Measurements from ENCODE around the gene MACROD2. TPM values are rescaled to one million over a fixed set of nuclear protein-coding genes. Genes with fewer than 3 reads are reported as not detected.

Gene MACROD2
- total and polyA plus RNA-seq, 2 of the 4 experiments (the other 2 are of a cell fraction), result not detected

- POLR2A ChIA-PET (ENCODE audit: unreplicated experiment), result no interaction called here
- Histone ChIP-seq H3K14ac (replicated peaks; ENCODE audit: low read depth, low read length) (no peak overlapping the region), H4K8ac (ENCODE audit: low read depth in 2 of 2, low read length in 2 of 2) (no peak overlapping the region), H4K91ac (ENCODE audit: insufficient read depth, low read depth, low read length) (no peak overlapping the region), H3K18ac (ENCODE audit: low read depth, low read length) (no peak overlapping the region), H2AK5ac (ENCODE audit: low read depth, low read length) (no peak overlapping the region), H3K9ac (ENCODE audit: low read depth, low read length) (no peak overlapping the region), H3K79me1 (ENCODE audit: low read depth in 1 of 2, low read length in 2 of 2) (no peaks in the 10 kb centered on the region), H3K27ac (ENCODE audit: insufficient read depth, low read length) (no peak overlapping the region), H3K4me1 (ENCODE audit: control insufficient read depth, insufficient read depth, low read length) (no peaks in the 10 kb centered on the region), H3K27me3 (ENCODE audit: control insufficient read depth, insufficient read depth, low read length) (no peaks in the 10 kb centered on the region), H3K4me3 (ENCODE audit: insufficient read depth, low read depth, low read length) (no peak overlapping the region), H2BK15ac (ENCODE audit: low read depth, low read length) (no peak overlapping the region), H3K23ac (ENCODE audit: low read depth, low read length) (no peak overlapping the region), H3K4me2 (ENCODE audit: low read depth, low read length) (no peak overlapping the region), H3K36me3 (ENCODE audit: control insufficient read depth, insufficient read depth, low read length) (no peaks in the 10 kb centered on the region), H3K9me1 (ENCODE audit: insufficient read depth, low read length) (no peaks in the 10 kb centered on the region), H3K4ac (ENCODE audit: low read depth, low read length) (no peak overlapping the region), H2BK5ac (ENCODE audit: low read depth, low read length, poor library complexity, severe bottlenecking) (no peak overlapping the region), H2BK20ac (ENCODE audit: low read depth, low read length) (no peak overlapping the region), H2AK9ac (replicated peaks; ENCODE audit: low read depth, low read length, poor library complexity) (no peak overlapping the region), H3K9me3 (ENCODE audit: control insufficient read depth, insufficient read depth, low read length) (no peaks in the 10 kb centered on the region; the same call in 1 of the 2 replicates), H4K5ac (ENCODE audit: low read depth, low read length) (no peak overlapping the region), H2BK120ac (ENCODE audit: low read depth, low read length) (no peak overlapping the region), H4K20me1 (ENCODE audit: insufficient read depth, low read length) (no peaks in the 10 kb centered on the region), H2AFZ (replicated peaks; ENCODE audit: low read length, poor library complexity) (no peak overlapping the region), H3K56ac (ENCODE audit: extremely low read depth, insufficient read depth, low read length) (no peak overlapping the region)
- BruUV-seq (replicated peaks), result no TSS peak
- in situ Hi-C loops (cut with MboI; ENCODE audit: low sequenced_read_pairs), result no loop called here
- WGBS, 2 experiments (ENCODE audit: extremely low coverage in 2 of 2, insufficient read length in 1 of 2), result no CpG with 5 or more reads among the region's 4 CpGs
- dilution Hi-C loops (cut with HindIII; ENCODE audit: low sequenced_read_pairs, unreplicated experiment), result no loop called here
- no peak for DNase-seq
- intact Hi-C loops (cut with micrococcal nuclease), result no loop called here
- no peak for TF ChIP-seq CTCF (conservative IDR thresholded peaks at IDR 0.05; ENCODE audit: low read depth, low read length)
- CTCF ChIA-PET, result no interaction called here
- ATAC-seq (ENCODE audit: low read depth), result no peak
Measured at GRCh38 chr20:14207591-14207990, 212.3 kb downstream of the MACROD2 start.

Data from IMR-90 (cell line).